ENCODE measurements around the gene CGB5. TPM values are rescaled to one million over a fixed set of nuclear protein-coding genes. Genes with fewer than 3 reads are reported as not detected.

CGB5 gene
- polyA plus RNA-seq, 1 donor from 2014 or later = not detected

DNA sequence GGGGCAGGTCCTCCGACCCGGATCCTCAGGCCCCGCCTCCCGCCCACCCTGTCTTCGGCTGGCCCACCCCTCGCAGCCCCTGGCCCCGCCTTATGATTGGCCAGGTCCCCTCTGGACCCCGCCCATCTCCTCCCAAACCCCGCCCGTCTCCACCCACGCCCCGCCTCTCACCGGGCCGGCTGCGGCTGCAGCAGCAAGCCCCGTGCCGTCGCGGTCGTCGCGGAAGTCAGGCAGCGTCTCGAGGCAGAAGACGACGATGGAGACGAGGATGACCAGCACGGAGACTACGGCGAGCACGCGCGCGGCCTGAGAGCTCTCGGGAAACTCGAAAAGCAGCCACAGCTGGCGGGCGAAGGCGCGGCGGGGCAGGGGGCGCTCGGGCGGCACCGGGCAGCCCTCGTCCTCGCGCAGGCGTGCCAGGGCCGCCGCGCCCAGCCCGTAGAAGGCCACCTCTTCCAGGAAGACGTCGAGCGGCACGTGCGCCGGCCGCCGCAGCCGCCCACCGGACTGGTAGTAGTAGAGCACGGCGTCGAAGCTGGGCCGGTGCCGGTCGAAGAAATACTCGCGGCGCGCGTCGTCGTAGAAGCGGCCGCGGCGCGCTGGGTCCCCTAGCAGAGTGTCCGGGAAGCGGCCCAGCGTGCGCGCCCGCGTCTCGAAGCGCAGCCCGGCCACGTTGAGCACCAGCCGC is 28.4 kb downstream of the CGB5 start (continued):
- no peak for TF ChIP-seq REST (IDR thresholded peaks at IDR 0.05; ENCODE audit: borderline replicate concordance)

DNA sequence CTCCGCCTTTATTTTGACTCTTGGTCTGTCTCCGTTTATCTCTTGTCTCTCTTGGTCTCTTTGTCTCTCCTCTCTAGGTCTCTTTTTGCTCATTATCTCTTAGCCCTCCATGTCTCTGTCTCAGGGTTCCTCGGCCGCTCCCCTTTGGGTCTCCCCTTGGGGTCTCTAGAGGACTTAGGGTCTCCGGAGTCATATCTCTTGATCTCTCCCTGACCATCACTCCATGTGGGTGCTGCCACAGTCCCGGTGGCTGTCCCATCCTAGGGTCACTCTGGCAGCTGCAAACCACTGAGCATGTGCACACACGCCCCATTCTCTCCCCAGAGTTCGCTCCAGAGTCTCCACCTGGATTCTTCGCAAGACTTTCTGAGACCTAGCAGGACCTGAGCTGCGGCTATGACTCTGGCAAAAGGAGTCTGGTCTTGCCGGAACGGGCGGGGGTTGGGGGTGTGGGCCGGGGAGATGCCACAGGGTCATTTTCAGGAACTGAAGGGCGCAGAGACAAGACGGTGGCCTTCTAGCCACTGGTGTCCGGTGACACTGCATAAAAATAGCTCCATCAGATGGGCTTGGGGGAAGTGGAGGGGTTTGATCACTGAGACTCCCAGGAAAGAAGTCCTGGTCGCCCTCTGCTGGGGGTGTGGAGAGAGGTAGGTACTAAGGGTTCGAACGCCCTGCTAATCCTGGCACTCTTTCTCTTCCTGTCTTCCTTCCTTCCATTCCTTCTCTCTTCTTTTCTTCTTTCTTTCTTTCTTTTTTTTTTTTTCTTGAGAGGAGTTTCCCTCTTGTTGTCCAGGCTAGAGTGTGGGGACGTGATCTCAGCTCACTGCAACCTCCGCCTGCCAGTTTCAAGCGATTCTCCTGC is 30.1 kb downstream of the CGB5 start:
- peaks cover 46% of the 10 kb centered on the region for H3K27me3 ChIP-seq (ENCODE audit: insufficient read depth, low read depth, low read length)
- H3F3A ChIP-seq (ENCODE audit: insufficient read depth, low read length, poor library complexity, severe bottlenecking) = no peaks in the 10 kb centered on the region

More for the DNA sequence above, 30.1 kb downstream of the CGB5 start:
- no peak for TF ChIP-seq TAF1 (IDR thresholded peaks at IDR 0.05; ENCODE audit: low read depth)
- no peak for TF ChIP-seq SMC3 (conservative IDR thresholded peaks at IDR 0.05; ENCODE audit: poor library complexity)
- TF ChIP-seq MXI1 (conservative IDR thresholded peaks at IDR 0.05; ENCODE audit: poor library complexity, severe bottlenecking) = no peak
- no peak for TF ChIP-seq CTCF (IDR thresholded peaks at IDR 0.05; ENCODE audit: poor library complexity, severe bottlenecking)
- no peak for TF ChIP-seq RAD21 (conservative IDR thresholded peaks at IDR 0.05)
- no peak for TF ChIP-seq EP300 (conservative IDR thresholded peaks at IDR 0.05; ENCODE audit: poor library complexity, severe bottlenecking)
- TF ChIP-seq EZH2 (IDR thresholded peaks at IDR 0.05; ENCODE audit: borderline replicate concordance, insufficient read depth, low read length, poor library complexity, severe bottlenecking) = no peak
- no peak for TF ChIP-seq POLR2AphosphoS5 (IDR thresholded peaks at IDR 0.05)
- TF ChIP-seq REST (IDR thresholded peaks at IDR 0.05; ENCODE audit: borderline replicate concordance) = no peak
- no peak overlapping the region for H3K4me2 ChIP-seq (ENCODE audit: low read length)
- H3K4me3 ChIP-seq (ENCODE audit: low read length) = no peak overlapping the region
- no peak overlapping the region for H3K9ac ChIP-seq (ENCODE audit: low read length)
- no peaks in the 10 kb centered on the region for H3K36me3 ChIP-seq (ENCODE audit: insufficient read depth, low read length)
- no peak overlapping the region for H3K27ac ChIP-seq (ENCODE audit: low read length)
- H3K9me2 ChIP-seq (ENCODE audit: insufficient read depth, low read length) = no peaks in the 10 kb centered on the region
- H3K79me2 ChIP-seq (replicated peaks; ENCODE audit: insufficient read depth, low read length) = no peaks in the 10 kb centered on the region
- H4K20me1 ChIP-seq (ENCODE audit: insufficient read depth) = no peaks in the 10 kb centered on the region
- H3K9me3 ChIP-seq (ENCODE audit: low read length) = no peaks in the 10 kb centered on the region
- no peak overlapping the region for H2AFZ ChIP-seq (ENCODE audit: low read depth, low read length)

Data from neural cell (in vitro differentiated cells).